GM21360 (cell line): ENCODE measurements around the gene NDFIP2.
A peak's percentile ranks its signal among the peaks of the same experiment; 100 is the strongest.

Experiments
- ATAC-seq: cut with Tn5 transposase; IDR thresholded peaks from one replicate; pipeline ENCODE4 v1.9.1; 2021; ENCODE audit warnings: mild to moderate bottlenecking, moderate library complexity; ENCODE audit not compliant: unreplicated experiment

The NDFIP2 gene

GRCh38 chr13:79480954-79481684 lies at the start of gene NDFIP2:
Gene NDFIP2, plus strand, starts transcription at chr13:79481155. Its CDS starts 49 bp downstream, at chr13:79481204.
- ATAC-seq: peak; percentile 91

- no peak for ATAC-seq
Measured at GRCh38 chr13:79432086-79432485, 48.9 kb upstream of the NDFIP2 start.

GRCh38 chr13:79432992-79433391 lies 48.0 kb upstream of the NDFIP2 start:
- ATAC-seq: no peak

- no peak for ATAC-seq
Measured at GRCh38 chr13:79434556-79434955, 46.4 kb upstream of the NDFIP2 start.

- ATAC-seq: no peak
Measured at GRCh38 chr13:79435561-79435990, 45.4 kb upstream of the NDFIP2 start.

GRCh38 chr13:79439275-79439674 lies 41.7 kb upstream of the NDFIP2 start:
- ATAC-seq: no peak

GRCh38 chr13:79440958-79441528 lies 39.9 kb upstream of the NDFIP2 start:
- no peak for ATAC-seq

- ATAC-seq: no peak
Measured at GRCh38 chr13:79442221-79442620, 38.7 kb upstream of the NDFIP2 start.

- ATAC-seq: no peak
Measured at GRCh38 chr13:79442706-79443105, 38.2 kb upstream of the NDFIP2 start.

- ATAC-seq: no peak
Measured at GRCh38 chr13:79445968-79446645, 34.8 kb upstream of the NDFIP2 start.

- no peak for ATAC-seq
Measured at GRCh38 chr13:79447141-79447540, 33.8 kb upstream of the NDFIP2 start.

- ATAC-seq: no peak
Measured at GRCh38 chr13:79447741-79448140, 33.2 kb upstream of the NDFIP2 start.

GRCh38 chr13:79448413-79448812 lies 32.5 kb upstream of the NDFIP2 start:
- ATAC-seq: no peak

GRCh38 chr13:79450110-79450509 lies 30.8 kb upstream of the NDFIP2 start:
- ATAC-seq: no peak

GRCh38 chr13:79451500-79451962 lies 29.4 kb upstream of the NDFIP2 start:
- ATAC-seq: peak; percentile 100

GRCh38 chr13:79452239-79452913 lies 28.6 kb upstream of the NDFIP2 start:
- ATAC-seq: no peak

- ATAC-seq: no peak
Measured at GRCh38 chr13:79455331-79455730, 25.6 kb upstream of the NDFIP2 start.

GRCh38 chr13:79456051-79456450 lies 24.9 kb upstream of the NDFIP2 start:
- ATAC-seq: no peak

- no peak for ATAC-seq
Measured at GRCh38 chr13:79456656-79457365, 24.1 kb upstream of the NDFIP2 start.

- ATAC-seq: no peak
Measured at GRCh38 chr13:79457390-79457789, 23.6 kb upstream of the NDFIP2 start.

- peak; percentile 60 for ATAC-seq
Measured at GRCh38 chr13:79457948-79458347, 23.0 kb upstream of the NDFIP2 start.
